ENCODE results near the gene KLK8.

KLK8 gene

DNA sequence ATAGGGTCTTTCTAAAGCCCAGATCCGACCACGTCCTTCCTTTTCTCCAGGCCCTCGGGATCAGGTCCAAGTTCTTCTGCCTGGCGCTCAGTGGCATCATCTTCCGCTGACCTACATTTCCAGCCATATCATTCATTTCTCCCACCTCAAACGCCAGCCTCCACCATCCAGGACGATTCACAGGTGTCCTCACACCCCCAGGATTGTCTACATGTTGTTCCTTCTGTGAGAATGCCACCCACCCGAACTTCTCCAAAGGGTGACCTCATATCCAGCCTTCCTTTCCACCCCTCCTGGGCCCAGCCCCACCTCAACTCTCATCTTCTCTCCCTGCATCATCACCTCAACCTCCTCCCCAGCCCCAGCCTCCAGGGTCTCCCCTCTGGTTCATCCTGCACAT, 43.8 kb downstream of the KLK8 start:
- Histone ChIP-seq H3K18ac (ENCODE audit: low read length) (no peak overlapping the region), H3K4me1 (ENCODE audit: control insufficient read depth in 2 of 2, insufficient read depth in 1 of 2, low read depth in 1 of 2, low read length in 2 of 2) (no peaks in the 10 kb centered on the region), H3K36me3 (replicated peaks in 1 of 2; ENCODE audit: control insufficient read depth in 2 of 2, insufficient read depth in 2 of 2, low read length in 2 of 2) (no peaks in the 10 kb centered on the region), H3K14ac (ENCODE audit: low read length) (peak overlapping the region; percentile 2), H2BK5ac (ENCODE audit: low read length) (no peak overlapping the region), H3K23ac (ENCODE audit: low read depth, low read length, poor library complexity) (no peak overlapping the region), H3K4ac (ENCODE audit: low read length) (no peak overlapping the region), H2AFZ (ENCODE audit: low read length) (no peak overlapping the region), H2BK120ac (ENCODE audit: low read depth, low read length) (peak overlapping the region; percentile 72), H3K79me1 (ENCODE audit: low read depth, low read length) (no peaks in the 10 kb centered on the region), H2AK5ac (ENCODE audit: low read depth, low read length) (no peak overlapping the region), H2BK12ac (ENCODE audit: low read length) (no peak overlapping the region), H3K27me3 (ENCODE audit: control insufficient read depth in 3 of 3, insufficient read depth in 3 of 3, low read depth in 1 of 3, low read length in 3 of 3) (no peaks in the 10 kb centered on the region), H2BK15ac (ENCODE audit: low read length) (no peak overlapping the region), H3K27ac (replicated peaks; ENCODE audit: low read length) (no peak overlapping the region), H3K4me3 (ENCODE audit: low read length in 2 of 2) (peak overlapping the region in 1 of 2 donors; percentile 14), H3K4me2 (ENCODE audit: insufficient read depth, low read length, poor library complexity, severe bottlenecking) (no peak overlapping the region), H4K8ac (ENCODE audit: low read depth, low read length) (no peak overlapping the region), H3K9ac (ENCODE audit: low read depth, low read length, poor library complexity) (no peak overlapping the region), H4K91ac (ENCODE audit: low read depth, low read length, poor library complexity) (no peak overlapping the region), H3K9me3 (replicated peaks in 1 of 2; ENCODE audit: control insufficient read depth in 2 of 2, insufficient read depth in 1 of 2, low read depth in 1 of 2, low read length in 2 of 2) (peaks cover 0 to 3% of the 10 kb centered on the region in 2 donors)
- no peak for DNase-seq (ENCODE audit: low spot score)
- no CpG with 5 or more reads among the region's 8 CpGs for WGBS, 2 donors (ENCODE audit: extremely low coverage in 2 of 2, insufficient read length in 2 of 2, insufficient replicate concordance in 1 of 2)

DNA sequence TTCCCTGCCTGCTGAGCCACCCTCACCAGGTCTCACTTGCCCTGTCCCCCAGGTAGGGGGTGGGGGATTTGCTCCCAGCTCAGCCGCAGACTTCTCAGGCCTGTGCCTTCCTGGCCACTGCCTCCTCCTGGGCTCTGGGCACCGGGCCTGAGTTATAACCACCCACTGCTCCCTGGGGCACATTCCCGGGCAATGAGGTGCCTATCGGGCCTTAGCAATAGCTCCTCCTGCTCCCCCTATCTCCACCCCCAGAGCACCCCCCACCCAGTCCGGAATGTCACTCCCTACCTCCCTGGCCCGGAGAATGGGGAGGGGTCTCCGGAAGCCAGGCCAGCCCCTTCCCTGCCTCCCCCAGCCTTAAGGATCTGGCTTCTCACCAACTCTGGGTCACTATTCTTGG, 48.5 kb downstream of the KLK8 start, which contains the start of gene KLK5:
TSS of gene KLK5 (minus strand) at position 129 of the 400 bp plus-strand sequence. CDS start 381 bp downstream, outside the sequence.
- peak within 1 kb of the TSS; percentile 45 for H3K9ac ChIP-seq (ENCODE audit: low read depth, low read length, poor library complexity)
- H3K27me3 ChIP-seq (ENCODE audit: control insufficient read depth in 3 of 3, insufficient read depth in 3 of 3, low read depth in 1 of 3, low read length in 3 of 3): peaks cover 0 to 3% (median 0%) of the 10 kb centered on the region in 3 experiments
- H3K27ac ChIP-seq (replicated peaks; ENCODE audit: low read length): no peak within 1 kb of the TSS
- no peak within 1 kb of the TSS for H3K4me2 ChIP-seq (ENCODE audit: insufficient read depth, low read length, poor library complexity, severe bottlenecking)
- no peak for DNase-seq (ENCODE audit: low spot score)
- no peaks in the 10 kb centered on the region for H3K4me1 ChIP-seq (ENCODE audit: control insufficient read depth in 2 of 2, insufficient read depth in 1 of 2, low read depth in 1 of 2, low read length in 2 of 2)
- no peak within 1 kb of the TSS for H2BK15ac ChIP-seq (ENCODE audit: low read length)
- H3K4ac ChIP-seq (ENCODE audit: low read length): no peak within 1 kb of the TSS
- no peaks in the 10 kb centered on the region for H3K36me3 ChIP-seq (replicated peaks in 1 of 2; ENCODE audit: control insufficient read depth in 2 of 2, insufficient read depth in 2 of 2, low read length in 2 of 2)
- H2AK5ac ChIP-seq (ENCODE audit: low read depth, low read length): peak within 1 kb of the TSS; percentile 37
- H3K79me1 ChIP-seq (ENCODE audit: low read depth, low read length): no peaks in the 10 kb centered on the region
- H3K9me3 ChIP-seq (replicated peaks in 1 of 2; ENCODE audit: control insufficient read depth in 2 of 2, insufficient read depth in 1 of 2, low read depth in 1 of 2, low read length in 2 of 2): no peaks in the 10 kb centered on the region
- peak within 1 kb of the TSS in 1 of 2 donors; percentile 41 for H3K4me3 ChIP-seq (ENCODE audit: low read length in 2 of 2)
- no peak within 1 kb of the TSS for H2BK12ac ChIP-seq (ENCODE audit: low read length)
- H4K8ac ChIP-seq (ENCODE audit: low read depth, low read length): no peak within 1 kb of the TSS
- H2AFZ ChIP-seq (ENCODE audit: low read length): no peak within 1 kb of the TSS
- no CpG with 5 or more reads among the region's 7 CpGs for WGBS, 2 donors (ENCODE audit: extremely low coverage in 2 of 2, insufficient read length in 2 of 2, insufficient replicate concordance in 1 of 2)
- no peak within 1 kb of the TSS for H3K14ac ChIP-seq (ENCODE audit: low read length)
- no peak within 1 kb of the TSS for H3K23ac ChIP-seq (ENCODE audit: low read depth, low read length, poor library complexity)
- no peak within 1 kb of the TSS for H4K91ac ChIP-seq (ENCODE audit: low read depth, low read length, poor library complexity)
- no peak within 1 kb of the TSS for H2BK120ac ChIP-seq (ENCODE audit: low read depth, low read length)
- no peak within 1 kb of the TSS for H2BK5ac ChIP-seq (ENCODE audit: low read length)
- peak within 1 kb of the TSS; percentile 57 for H3K18ac ChIP-seq (ENCODE audit: low read length)

DNA sequence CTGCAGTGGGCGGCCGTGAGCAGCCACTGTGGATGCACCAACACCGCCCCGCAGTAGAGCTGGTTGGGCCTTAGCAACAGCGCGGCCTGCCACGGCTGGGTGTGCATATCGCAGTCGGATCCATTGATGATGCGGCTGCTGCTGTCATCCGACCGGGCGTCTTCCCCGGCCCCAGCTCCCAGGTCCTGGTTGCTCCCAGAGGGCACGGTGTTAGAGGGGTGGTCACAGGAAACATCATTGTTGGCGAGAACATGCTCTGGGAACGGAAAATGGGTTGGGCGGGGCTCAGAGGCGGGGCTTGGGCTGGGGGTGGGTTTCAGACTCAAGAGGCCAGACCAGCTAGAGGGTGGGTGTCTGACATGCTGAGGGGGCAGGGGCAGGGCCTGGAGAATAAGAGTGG, 51.5 kb downstream of the KLK8 start:
- no peak overlapping the region for H3K4me2 ChIP-seq (ENCODE audit: insufficient read depth, low read length, poor library complexity, severe bottlenecking)
- H3K79me1 ChIP-seq (ENCODE audit: low read depth, low read length): no peaks in the 10 kb centered on the region
- peak overlapping the region; percentile 37 for H3K4ac ChIP-seq (ENCODE audit: low read length)
- no peaks in the 10 kb centered on the region for H3K9me3 ChIP-seq (replicated peaks in 1 of 2; ENCODE audit: control insufficient read depth in 2 of 2, insufficient read depth in 1 of 2, low read depth in 1 of 2, low read length in 2 of 2)
- WGBS, 2 donors (ENCODE audit: extremely low coverage in 2 of 2, insufficient read length in 2 of 2, insufficient replicate concordance in 1 of 2): no CpG with 5 or more reads among the region's 19 CpGs
- no peaks in the 10 kb centered on the region for H3K36me3 ChIP-seq (replicated peaks in 1 of 2; ENCODE audit: control insufficient read depth in 2 of 2, insufficient read depth in 2 of 2, low read length in 2 of 2)
- H3K27ac ChIP-seq (replicated peaks; ENCODE audit: low read length): no peak overlapping the region
- no peaks in the 10 kb centered on the region for H3K4me1 ChIP-seq (ENCODE audit: control insufficient read depth in 2 of 2, insufficient read depth in 1 of 2, low read depth in 1 of 2, low read length in 2 of 2)
- no peak overlapping the region for H2AK5ac ChIP-seq (ENCODE audit: low read depth, low read length)
- DNase-seq (ENCODE audit: low spot score): no peak
- H2BK5ac ChIP-seq (ENCODE audit: low read length): no peak overlapping the region
- H4K91ac ChIP-seq (ENCODE audit: low read depth, low read length, poor library complexity): no peak overlapping the region
- peaks cover 0 to 3% (median 0%) of the 10 kb centered on the region in 3 experiments for H3K27me3 ChIP-seq (ENCODE audit: control insufficient read depth in 3 of 3, insufficient read depth in 3 of 3, low read depth in 1 of 3, low read length in 3 of 3)
- H2BK12ac ChIP-seq (ENCODE audit: low read length): peak overlapping the region; percentile 58
- H2BK15ac ChIP-seq (ENCODE audit: low read length): no peak overlapping the region
- H3K23ac ChIP-seq (ENCODE audit: low read depth, low read length, poor library complexity): no peak overlapping the region
- H4K8ac ChIP-seq (ENCODE audit: low read depth, low read length): no peak overlapping the region
- H2AFZ ChIP-seq (ENCODE audit: low read length): no peak overlapping the region
- H2BK120ac ChIP-seq (ENCODE audit: low read depth, low read length): no peak overlapping the region
- H3K14ac ChIP-seq (ENCODE audit: low read length): no peak overlapping the region
- H3K18ac ChIP-seq (ENCODE audit: low read length): no peak overlapping the region
- no peak overlapping the region for H3K4me3 ChIP-seq (ENCODE audit: low read length in 2 of 2)
- H3K9ac ChIP-seq (ENCODE audit: low read depth, low read length, poor library complexity): no peak overlapping the region

DNA sequence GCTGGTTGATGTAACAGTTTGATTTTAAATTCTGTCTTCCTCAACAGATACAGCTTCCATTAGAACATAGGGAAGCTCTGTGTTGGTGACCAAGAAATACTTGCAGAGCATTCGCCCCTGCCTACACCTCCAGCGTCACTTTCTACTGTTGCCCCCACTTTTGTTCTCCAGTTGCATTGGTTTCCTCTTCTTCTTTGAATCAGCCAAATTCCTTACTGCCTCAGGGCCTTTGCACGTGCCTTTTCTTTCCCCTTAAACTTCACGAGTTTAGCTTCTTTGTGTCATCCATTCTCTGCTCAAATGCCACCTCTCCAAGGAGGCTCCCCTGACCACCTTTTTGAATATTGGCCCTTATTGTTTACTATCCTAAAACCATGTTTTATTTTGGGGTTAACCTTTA, 54.3 kb downstream of the KLK8 start:
- Histone ChIP-seq H3K9ac (ENCODE audit: low read depth, low read length, poor library complexity) (no peak overlapping the region), H2AK5ac (ENCODE audit: low read depth, low read length) (no peak overlapping the region), H4K91ac (ENCODE audit: low read depth, low read length, poor library complexity) (no peak overlapping the region), H3K27ac (replicated peaks; ENCODE audit: low read length) (no peak overlapping the region), H2BK120ac (ENCODE audit: low read depth, low read length) (no peak overlapping the region), H3K79me1 (ENCODE audit: low read depth, low read length) (no peaks in the 10 kb centered on the region), H3K14ac (ENCODE audit: low read length) (no peak overlapping the region), H4K8ac (ENCODE audit: low read depth, low read length) (no peak overlapping the region), H2BK15ac (ENCODE audit: low read length) (no peak overlapping the region), H2BK5ac (ENCODE audit: low read length) (no peak overlapping the region), H3K23ac (ENCODE audit: low read depth, low read length, poor library complexity) (no peak overlapping the region), H3K9me3 (replicated peaks in 1 of 2; ENCODE audit: control insufficient read depth in 2 of 2, insufficient read depth in 1 of 2, low read depth in 1 of 2, low read length in 2 of 2) (no peaks in the 10 kb centered on the region), H3K4me3 (ENCODE audit: low read length in 2 of 2) (no peak overlapping the region), H3K4me1 (ENCODE audit: control insufficient read depth in 2 of 2, insufficient read depth in 1 of 2, low read depth in 1 of 2, low read length in 2 of 2) (no peaks in the 10 kb centered on the region), H3K4ac (ENCODE audit: low read length) (no peak overlapping the region), H2AFZ (ENCODE audit: low read length) (no peak overlapping the region), H3K36me3 (replicated peaks in 1 of 2; ENCODE audit: control insufficient read depth in 2 of 2, insufficient read depth in 2 of 2, low read length in 2 of 2) (no peaks in the 10 kb centered on the region), H3K4me2 (ENCODE audit: insufficient read depth, low read length, poor library complexity, severe bottlenecking) (no peak overlapping the region), H3K27me3 (ENCODE audit: control insufficient read depth in 3 of 3, insufficient read depth in 3 of 3, low read depth in 1 of 3, low read length in 3 of 3) (peaks cover 0 to under 1% (median 0%) of the 10 kb centered on the region in 3 experiments), H2BK12ac (ENCODE audit: low read length) (no peak overlapping the region), H3K18ac (ENCODE audit: low read length) (no peak overlapping the region)
- DNase-seq (ENCODE audit: low spot score): no peak
- WGBS, 2 donors (ENCODE audit: extremely low coverage in 2 of 2, insufficient read length in 2 of 2, insufficient replicate concordance in 1 of 2): no CpG with 5 or more reads among the region's 4 CpGs
